HEK293T (cell line): ENCODE data around the gene ADK.

Source experiments
- CTCF ChIA-PET: fragments of 350-600 bp; formaldehyde crosslinking; extraction: SDS; loops from one replicate; lab custom pipeline; 2021; ENCODE audit warnings: antibody characterized with exemption, inconsistent platforms; lab: Yijun Ruan, JAX
- POLR2A ChIA-PET: fragments of 350-600 bp; formaldehyde crosslinking; extraction: SDS; loops from one replicate; lab custom pipeline; 2020; ENCODE audit warnings: antibody characterized with exemption, inconsistent platforms; lab: Yijun Ruan, JAX
- DNase-seq: peaks from one replicate; pipeline ENCODE4 v3.0.0; 2012; ENCODE audit warnings: mixed read lengths; ENCODE audit errors: extremely low spot score
- ARNT ChIP-seq: fragments of 450-650 bp; IDR thresholded peaks from 2 replicates; pipeline ENCODE4 v1.6.1; 2017; ENCODE audit warnings: mild to moderate bottlenecking
- BHLHE40 ChIP-seq: fragments of 450-650 bp; IDR thresholded peaks from 2 replicates; pipeline ENCODE4 v1.6.1; 2016; ENCODE audit warnings: mild to moderate bottlenecking, moderate library complexity, borderline replicate concordance
- CTBP1 ChIP-seq: fragments of 450-650 bp; IDR thresholded peaks from 2 replicates; pipeline ENCODE4 v1.6.1; 2016; ENCODE audit warnings: borderline replicate concordance
- ELF4 ChIP-seq: fragments of 450-650 bp; IDR thresholded peaks from 2 replicates; pipeline ENCODE4 v1.6.1; 2017; ENCODE audit warnings: antibody characterized with exemption
- FOXA1 ChIP-seq: fragments of 450-650 bp; IDR thresholded peaks from 2 replicates; pipeline ENCODE4 v1.6.1; 2016; ENCODE audit warnings: mild to moderate bottlenecking
- FOXK2 ChIP-seq: fragments of 450-650 bp; IDR thresholded peaks from 2 replicates; pipeline ENCODE4 v1.6.1; 2016; ENCODE audit warnings: mild to moderate bottlenecking
- FOXM1 ChIP-seq: fragments of 450-650 bp; IDR thresholded peaks from 2 replicates; pipeline ENCODE4 v1.6.1; 2017; ENCODE audit warnings: mild to moderate bottlenecking, borderline replicate concordance
- HDGF ChIP-seq: fragments of 450-650 bp; IDR thresholded peaks from 2 replicates; pipeline ENCODE4 v1.6.1; 2017; ENCODE audit warnings: antibody characterized with exemption, borderline replicate concordance
- L3MBTL2 ChIP-seq: fragments of 450-650 bp; conservative IDR thresholded peaks from 2 replicates; pipeline ENCODE4 v1.6.1; 2016; ENCODE audit warnings: mild to moderate bottlenecking
- LEF1 ChIP-seq: fragments of 450-650 bp; IDR thresholded peaks from 2 replicates; pipeline ENCODE4 v1.6.1; 2017; ENCODE audit warnings: mild to moderate bottlenecking, borderline replicate concordance
- NFRKB ChIP-seq: fragments of 450-650 bp; IDR thresholded peaks from 2 replicates; pipeline ENCODE4 v1.6.1; 2016; ENCODE audit warnings: mild to moderate bottlenecking, moderate library complexity
- PKNOX1 ChIP-seq: fragments of 450-650 bp; IDR thresholded peaks from 2 replicates; pipeline ENCODE4 v1.6.1; 2016
- SP1 ChIP-seq: fragments of 450-650 bp; IDR thresholded peaks from 2 replicates; pipeline ENCODE4 v1.6.1; 2017
- SUZ12 ChIP-seq: fragments of 450-650 bp; IDR thresholded peaks from 2 replicates; pipeline ENCODE4 v1.6.1; 2016; ENCODE audit warnings: mild to moderate bottlenecking
- TARDBP ChIP-seq: fragments of 450-650 bp; IDR thresholded peaks from 2 replicates; pipeline ENCODE4 v1.6.1; 2016
- ZNF384 ChIP-seq: fragments of 450-650 bp; IDR thresholded peaks from 2 replicates; pipeline ENCODE4 v1.6.1; 2016

Gene ADK

GRCh38 chr10:74164716-74165529 lies 13.9 kb downstream of the ADK start:
- DNase-seq: no peak
- ChIA-PET CTCF (no interaction called here), POLR2A (interaction anchor here (0.6 kb wide), 1 partner anchor 421 kb away, joined by 3 read pairs; the partner anchor contains the start of gene SEC24C)
- no peak for TF ChIP-seq FOXK2
- no peak for TF ChIP-seq PKNOX1

GRCh38 chr10:74165530-74165901 lies 14.5 kb downstream of the ADK start:
- TF ChIP-seq PKNOX1 (no peak), FOXM1 (no peak), SUZ12 (no peak), L3MBTL2 (no peak), CTBP1 (no peak), ELF4 (no peak), ARNT (no peak), NFRKB (no peak)
- DNase-seq: no peak
- POLR2A ChIA-PET: no interaction called here
- CTCF ChIA-PET: no interaction called here

- CTCF ChIA-PET: no interaction called here
- TF ChIP-seq TARDBP (no peak), FOXK2 (no peak), ELF4 (no peak), ZNF384 (no peak), PKNOX1 (no peak), BHLHE40 (no peak)
These were observed 16.4 kb downstream of the ADK start for GRCh38 chr10:74167443-74167842.

GRCh38 chr10:74171625-74172024 lies 20.6 kb downstream of the ADK start:
- DNase-seq: no peak
- CTCF ChIA-PET: no interaction called here
- POLR2A ChIA-PET: interaction anchor here (1.1 kb wide), 1 partner anchor 21 kb away, joined by 4 read pairs; the partner anchor contains the start of genes ADK and AP3M1
- TF ChIP-seq BHLHE40 (no peak), FOXA1 (no peak), PKNOX1 (no peak)

More at GRCh38 chr10:74167443-74167842, 16.4 kb downstream of the ADK start:
- POLR2A ChIA-PET: interaction anchor here (0.8 kb wide), 1 partner anchor 9 kb away, joined by 4 read pairs; no protein-coding TSS in a partner anchor
- no peak for DNase-seq

- POLR2A ChIA-PET: no interaction called here
- DNase-seq: no peak
- TF ChIP-seq FOXM1 (no peak), ELF4 (no peak), L3MBTL2 (no peak), FOXK2 (no peak), PKNOX1 (no peak), SUZ12 (no peak), LEF1 (no peak), TARDBP (no peak), SP1 (no peak), NFRKB (no peak), ARNT (no peak), FOXA1 (no peak), BHLHE40 (no peak), HDGF (no peak)
- CTCF ChIA-PET: interaction anchor here (0.6 kb wide), 1 partner anchor 56 kb away, joined by 5 read pairs; no protein-coding TSS in a partner anchor
These were observed 23.5 kb downstream of the ADK start for GRCh38 chr10:74174521-74174920.
